GM12891 (cell line): ENCODE data around the gene UGT2B15.

Source experiments
- POLR2A ChIP-seq: IDR thresholded peaks from 2 replicates; pipeline ENCODE4 v1.6.1; 2011; ENCODE audit warnings: low read depth, low read length, control low read depth
- POLR2AphosphoS5 ChIP-seq: IDR thresholded peaks from 2 replicates; pipeline ENCODE4 v1.6.1; 2011; ENCODE audit warnings: low read depth, low read length, control low read depth
- POU2F2 ChIP-seq: IDR thresholded peaks from 2 replicates; pipeline ENCODE4 v1.6.1; 2011; ENCODE audit warnings: low read depth, mild to moderate bottlenecking, control low read depth, low read length, moderate library complexity
- SPI1 ChIP-seq: IDR thresholded peaks from 2 replicates; pipeline ENCODE4 v1.6.1; 2011; ENCODE audit warnings: low read depth, low read length, control low read depth
- TAF1 ChIP-seq: IDR thresholded peaks from 2 replicates; pipeline ENCODE4 v1.6.1; 2011; ENCODE audit warnings: low read depth, low read length, control low read depth

DNA sequence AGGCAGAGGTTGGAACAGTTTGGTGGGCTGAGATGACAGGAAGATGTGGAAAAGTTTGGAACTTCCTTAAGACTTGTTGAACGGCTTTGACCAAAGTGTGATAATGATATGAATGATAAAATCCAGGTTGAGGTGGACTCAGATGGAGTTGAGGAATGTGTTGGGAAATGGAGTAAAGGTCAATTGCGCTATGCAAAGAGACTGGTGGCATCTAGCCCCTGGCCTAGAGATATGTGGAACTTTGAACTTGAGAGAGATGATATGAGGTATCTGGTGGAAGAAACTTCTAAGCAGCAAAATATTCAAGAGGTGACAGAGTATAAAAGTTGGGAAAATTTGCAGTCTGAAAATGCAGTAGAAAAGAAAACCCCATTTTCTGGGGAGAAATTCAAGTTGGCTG lies 73.0 kb downstream of the UGT2B15 start:
- TF ChIP-seq POLR2A: no peak
- no peak for TF ChIP-seq POLR2AphosphoS5
- no peak for TF ChIP-seq SPI1
- TF ChIP-seq TAF1: no peak
- no peak for TF ChIP-seq POU2F2
